H9 (cell line): Measurements from ENCODE around the gene CDS1. TPM values are rescaled to one million over a fixed set of nuclear protein-coding genes. Genes with fewer than 3 reads are reported as not detected.

Source experiments
- DNase-seq: peaks from one replicate; pipeline ENCODE4 v3.0.0-alpha.2; 2017
- H2AFZ ChIP-seq: one replicate; pipeline ENCODE4 v1.6.1; 2013; ENCODE audit warnings: mild to moderate bottlenecking, low read length, control low read depth, moderate library complexity
- H2AK5ac ChIP-seq: 2 replicates; pipeline ENCODE4 v1.6.1; 2013; ENCODE audit warnings: low read length, control low read depth, mixed read lengths; ENCODE audit not compliant: insufficient read length
- H2BK120ac ChIP-seq: one replicate; pipeline ENCODE4 v1.6.1; 2013; ENCODE audit warnings: low read depth, mild to moderate bottlenecking, low read length, control low read depth, inconsistent platforms; ENCODE audit not compliant: poor library complexity, severe bottlenecking
- H2BK12ac ChIP-seq: 2 replicates; pipeline ENCODE4 v1.6.1; 2013; ENCODE audit warnings: low read length, control low read depth, mixed read lengths, low read depth; ENCODE audit not compliant: insufficient read length
- H2BK15ac ChIP-seq: 2 replicates; pipeline ENCODE4 v1.6.1; 2013; ENCODE audit warnings: low read depth, low read length, control low read depth
- H2BK20ac ChIP-seq: one replicate; pipeline ENCODE4 v1.6.1; 2013; ENCODE audit warnings: low read depth, mild to moderate bottlenecking, low read length, control low read depth, inconsistent platforms; ENCODE audit not compliant: poor library complexity, severe bottlenecking
- H2BK5ac ChIP-seq: 2 replicates; pipeline ENCODE4 v1.6.1; 2013; ENCODE audit warnings: low read length, control low read depth, mixed read lengths; ENCODE audit not compliant: insufficient read length
- H3K14ac ChIP-seq: 2 replicates; pipeline ENCODE4 v1.6.1; 2013; ENCODE audit warnings: low read length, control low read depth; ENCODE audit not compliant: insufficient read depth
- H3K18ac ChIP-seq: 2 replicates; pipeline ENCODE4 v1.6.1; 2013; ENCODE audit warnings: low read depth, mild to moderate bottlenecking, mixed read lengths, low read length, control low read depth; ENCODE audit not compliant: insufficient read length
- H3K23ac ChIP-seq: 2 replicates; pipeline ENCODE4 v1.6.1; 2013; ENCODE audit warnings: low read length, control low read depth, mixed read lengths, low read depth; ENCODE audit not compliant: insufficient read length
- H3K23me2 ChIP-seq: 2 replicates; pipeline ENCODE4 v1.6.1; 2013; ENCODE audit warnings: low read depth, mild to moderate bottlenecking, mixed read lengths, low read length, control low read depth; ENCODE audit not compliant: insufficient read length, poor library complexity, severe bottlenecking
- H3K27ac ChIP-seq: 2 replicates; pipeline ENCODE4 v1.5.1; 2013; ENCODE audit warnings: low read length, control low read depth, mixed read lengths, low read depth; ENCODE audit not compliant: insufficient read length
- H3K27me3 ChIP-seq: 2 replicates; pipeline ENCODE4 v1.6.1; 2013; ENCODE audit warnings: low read length, control low read depth, inconsistent platforms; ENCODE audit not compliant: insufficient read depth
- H3K4ac ChIP-seq: 2 replicates; pipeline ENCODE4 v1.6.1; 2013; ENCODE audit warnings: low read depth, mild to moderate bottlenecking, control low read depth, inconsistent platforms, low read length, moderate library complexity
- H3K4me1 ChIP-seq: 2 replicates; pipeline ENCODE4 v1.6.1; 2013; ENCODE audit warnings: low read length, control low read depth, inconsistent platforms; ENCODE audit not compliant: insufficient read depth
- H3K4me2 ChIP-seq: 2 replicates; pipeline ENCODE4 v1.6.1; 2013; ENCODE audit warnings: low read length, control low read depth, mixed read lengths; ENCODE audit not compliant: insufficient read length, insufficient read depth
- H3K56ac ChIP-seq: 2 replicates; pipeline ENCODE4 v1.6.1; 2013; ENCODE audit warnings: low read depth, mild to moderate bottlenecking, mixed read lengths, low read length, control low read depth; ENCODE audit not compliant: insufficient read length
- H3K79me1 ChIP-seq: 2 replicates; pipeline ENCODE4 v1.6.1; 2013; ENCODE audit warnings: low read depth, mild to moderate bottlenecking, moderate library complexity, low read length, control low read depth, inconsistent platforms; ENCODE audit not compliant: insufficient read depth, poor library complexity, severe bottlenecking
- H3K79me2 ChIP-seq: 2 replicates; pipeline ENCODE4 v1.6.1; 2013; ENCODE audit warnings: low read length, control low read depth, inconsistent platforms; ENCODE audit not compliant: insufficient read depth
- H3K9ac ChIP-seq: 2 replicates; pipeline ENCODE4 v1.6.1; 2013; ENCODE audit warnings: low read length, control low read depth, mixed read lengths; ENCODE audit not compliant: insufficient read length; ENCODE audit errors: extremely low read depth
- H3K9me3 ChIP-seq: one replicate; pipeline ENCODE4 v1.6.1; 2013; ENCODE audit warnings: low read depth, low read length, inconsistent platforms; ENCODE audit not compliant: control insufficient read depth
- H3T11ph ChIP-seq: one replicate; pipeline ENCODE4 v1.6.1; 2013; ENCODE audit warnings: mild to moderate bottlenecking, low read length, control low read depth, inconsistent platforms
- H4K20me1 ChIP-seq: one replicate; pipeline ENCODE4 v1.6.1; 2013; ENCODE audit not compliant: control insufficient read depth, insufficient read length, insufficient read depth
- H4K5ac ChIP-seq: 2 replicates; pipeline ENCODE4 v1.6.1; 2013; ENCODE audit warnings: low read depth, mild to moderate bottlenecking, mixed read lengths, low read length, control low read depth; ENCODE audit not compliant: insufficient read length
- H4K8ac ChIP-seq: replicated peaks from 2 replicates; pipeline ENCODE4 v1.6.1; 2013; ENCODE audit warnings: low read length, control low read depth, mixed read lengths, low read depth; ENCODE audit not compliant: insufficient read length
- H4K91ac ChIP-seq: 2 replicates; pipeline ENCODE4 v1.6.1; 2013; ENCODE audit warnings: low read depth, mild to moderate bottlenecking, moderate library complexity, mixed read lengths, low read length, control low read depth; ENCODE audit not compliant: insufficient read length
- H3K27ac Mint-ChIP-seq, 3 experiments: 2 replicates in 2 of 3; 3 replicates in 1 of 3; pipeline ENCODE4 v1.8.0; 2020 to 2021; ENCODE audit warnings: mixed read lengths in 3 of 3, mild to moderate bottlenecking in 1 of 3, moderate library complexity in 1 of 3
- H3K27me3 Mint-ChIP-seq: 2 replicates; pipeline ENCODE4 v1.8.0; 2021; ENCODE audit warnings: low read depth, mild to moderate bottlenecking, moderate library complexity, mixed read lengths
- H3K36me3 Mint-ChIP-seq, 3 experiments: 2 replicates in 2 of 3; 3 replicates in 1 of 3; pipeline ENCODE4 v1.8.0; 2020 to 2021; ENCODE audit warnings: low read depth in 3 of 3, mixed read lengths in 3 of 3; ENCODE audit not compliant: insufficient read depth in 1 of 3
- H3K4me1 Mint-ChIP-seq, 2 experiments: 2 replicates each; pipeline ENCODE4 v1.8.0; 2020; ENCODE audit warnings: mixed read lengths in 2 of 2
- H3K4me3 Mint-ChIP-seq, 2 experiments: 2 replicates in 1 of 2; 3 replicates in 1 of 2; pipeline ENCODE4 v1.8.0; 2020 to 2021; ENCODE audit warnings: mild to moderate bottlenecking in 2 of 2, mixed read lengths in 2 of 2, moderate library complexity in 1 of 2
- H3K9me3 Mint-ChIP-seq, 2 experiments: 2 replicates in 1 of 2; 3 replicates in 1 of 2; pipeline ENCODE4 v1.8.0; 2020; ENCODE audit warnings: mild to moderate bottlenecking in 2 of 2, mixed read lengths in 2 of 2, moderate library complexity in 1 of 2
- CTCF ChIP-seq: fragments of 200-600 bp; sonication (generic); conservative IDR thresholded peaks from 3 replicates; pipeline ENCODE4 v1.8.0; 2021; ENCODE audit warnings: antibody characterized with exemption, mild to moderate bottlenecking
- WGBS: extraction: QIAGEN DNeasy Blood & Tissue Kit; methylation state at CpG from one replicate; pipeline ENCODE4 v1.1.7; 2013; ENCODE audit warnings: missing lambda C conversion rate, low lambda C conversion rate, mixed read lengths; ENCODE audit not compliant: insufficient read length; ENCODE audit errors: extremely low coverage; 5-methylcytosine and 5-hydroxymethylcytosine counted together
- total RNA-seq: library from RNA; stranded (reverse); gene quantifications from 2 replicates; pipeline ENCODE4 v1.2.1, GENCODE V29; 2021

Gene CDS1
- total RNA-seq, 1 experiment from 2014 or later: 7.5 TPM

GRCh38 chr4:84568496-84568895, 14.4 kb upstream of the CDS1 start:
- Mint-ChIP-seq H3K36me3 (no peaks in the 10 kb centered on the region; a peak in 1 of 7 replicates), H3K27me3 (no peaks in the 10 kb centered on the region), H3K27ac (peak overlapping the region in 2 of 3 experiments; percentile 3 to 77; a peak in 5 of 7 replicates), H3K9me3 (peaks cover 4 to 9% of the 10 kb centered on the region in 2 experiments; a peak in 4 of 5 replicates), H3K4me1 (peaks cover 55 to 67% of the 10 kb centered on the region in 2 experiments), H3K4me3 (no peak overlapping the region)
- no peaks in the 10 kb centered on the region for H4K20me1 ChIP-seq
- H3K4me2 ChIP-seq: no peak overlapping the region
- no peak overlapping the region for H3T11ph ChIP-seq
- peak overlapping the region; percentile 29 for H3K27ac ChIP-seq
- H2AK5ac ChIP-seq: no peak overlapping the region
- H2AFZ ChIP-seq: no peak overlapping the region
- no peak overlapping the region for H2BK120ac ChIP-seq
- no peak overlapping the region for H3K18ac ChIP-seq
- no peaks in the 10 kb centered on the region for H3K27me3 ChIP-seq
- no peaks in the 10 kb centered on the region for H3K79me2 ChIP-seq
- no peak overlapping the region for H3K14ac ChIP-seq
- H3K9ac ChIP-seq: no peak overlapping the region
- no peaks in the 10 kb centered on the region for H3K23me2 ChIP-seq
- H3K4me1 ChIP-seq: peaks cover 16% of the 10 kb centered on the region
- H3K79me1 ChIP-seq: no peaks in the 10 kb centered on the region
- no peak overlapping the region for H2BK15ac ChIP-seq
- no peak overlapping the region for H3K56ac ChIP-seq
- no peak for DNase-seq
- H2BK20ac ChIP-seq: no peak overlapping the region
- TF ChIP-seq CTCF: no peak
- WGBS: no CpG with 5 or more reads among the region's 3 CpGs
- no peak overlapping the region for H4K5ac ChIP-seq
- no peak overlapping the region for H3K4ac ChIP-seq
- no peak overlapping the region for H4K8ac ChIP-seq
- no peak overlapping the region for H2BK5ac ChIP-seq
- no peak overlapping the region for H2BK12ac ChIP-seq
- H3K9me3 ChIP-seq: no peaks in the 10 kb centered on the region
- no peak overlapping the region for H4K91ac ChIP-seq
- no peak overlapping the region for H3K23ac ChIP-seq
